Ovary (tissue), 9 donors: ENCODE data around the gene PRKG1. TPM values are rescaled to one million over a fixed set of nuclear protein-coding genes. Genes with fewer than 3 reads are reported as not detected.

Experiments used
- DNase-seq, 5 donors: peaks; one replicate each; pipeline ENCODE4 v3.0.0-alpha.2; 2019 to 2020
- H3K27ac ChIP-seq, 2 donors: fragments of 200-600 bp; one replicate each; pipeline versions ENCODE4 v1.5.1 to v1.8.0; 2019 to 2022
- H3K27me3 ChIP-seq: fragments of 200-600 bp; one replicate; pipeline ENCODE4 v1.8.0; 2022
- H3K36me3 ChIP-seq: fragments of 200-600 bp; sonication (generic); one replicate; pipeline ENCODE4 v1.5.1; 2019
- H3K4me1 ChIP-seq: one replicate; pipeline ENCODE4 v1.8.1; 2013; ENCODE audit warnings: mild to moderate bottlenecking, moderate library complexity; ENCODE audit not compliant: insufficient read depth
- H3K4me3 ChIP-seq: fragments of 200-600 bp; sonication (generic); one replicate; pipeline ENCODE4 v1.5.1; 2017
- H3K9me3 ChIP-seq, 2 donors: fragments of 200-600 bp in 1 of 2; sonication (generic) in 1 of 2; one replicate each; pipeline versions ENCODE4 v1.5.1 to v1.8.1; 2013 to 2019; ENCODE audit warnings: mild to moderate bottlenecking in 1 of 2, moderate library complexity in 1 of 2
- EP300 ChIP-seq: sonication (generic); formaldehyde crosslinking; IDR thresholded peaks from one replicate; pipeline ENCODE4 v1.6.1; 2017; ENCODE audit warnings: antibody characterized with exemption
- POLR2A ChIP-seq: fragments of 450-650 bp; IDR thresholded peaks from one replicate; pipeline ENCODE4 v1.6.1; 2017; ENCODE audit warnings: antibody characterized with exemption, mild to moderate bottlenecking, moderate library complexity
- WGBS, 3 donors: extraction: QIAGEN DNeasy Blood & Tissue Kit in 1 of 3; methylation state at CpG; one replicate each; pipeline versions ENCODE4 v1.1.5 to v1.1.7; 2013 to 2017; 5-methylcytosine and 5-hydroxymethylcytosine counted together
- intact Hi-C, 4 donors: fragments of 100-400 bp; cut with DNase I; formaldehyde crosslinking; loops; one replicate each; pipeline versions ENCODE4 v1.11.0 to v1.15.1; 2022 to 2023
- polyA plus RNA-seq, 2 donors: library from polyadenylated mRNA; stranded (reverse); fragments of 200-250 nt in 1 of 2; fragments of 350-450 nt in 1 of 2; fragmentation: Illumina TruSeq in 1 of 2; extraction: RNeasy Lipid Tissue Mini Kit (QIAGEN cat#74804) in 1 of 2; gene quantifications; one replicate each; pipeline ENCODE4 v1.2.3, GENCODE V29; 2013 to 2014
- total RNA-seq, 7 donors: library from RNA; depleted of rRNA in 2 of 7; stranded (reverse); fragments of >200 nt in 2 of 7; fragmentation: NEBNext Ultra II Directional in 3 of 7; extraction: Animal tissue kit (Norgen Biotek cat#: 25700) in 3 of 7; gene quantifications; one replicate each; pipeline versions ENCODE4 v1.1.0 to v1.2.4, GENCODE V29; 2016 to 2023
- TF ChIP-seq, protein P1 (sequence below), 3 donors: fragments of 450-650 bp in 2 of 3; fragments of 200-600 bp in 1 of 3; IDR thresholded peaks; one replicate each; pipeline versions ENCODE4 v1.5.1 to v1.8.0; 2016 to 2022; ENCODE audit warnings: antibody characterized with exemption in 3 of 3, mild to moderate bottlenecking in 1 of 3
- donor health status: DM: no; HTN: no; CAD: no; lungs with moderate emphysema.
- donor health status: DM: no; HTN: no; CAD: no.
- donor health status: Bipolar disorder and iron deficiency.
- donor health status: DM: yes; HTN: yes; CAD: no.
- donor health status: DM: no; HTN: no; CAD: no.
- donor health status: DM: yes; HTN: yes; CAD: no.

Gene PRKG1
- total and polyA plus RNA-seq, 9 donors: 2.8 to 21.1 (median 15.7) TPM

DNA sequence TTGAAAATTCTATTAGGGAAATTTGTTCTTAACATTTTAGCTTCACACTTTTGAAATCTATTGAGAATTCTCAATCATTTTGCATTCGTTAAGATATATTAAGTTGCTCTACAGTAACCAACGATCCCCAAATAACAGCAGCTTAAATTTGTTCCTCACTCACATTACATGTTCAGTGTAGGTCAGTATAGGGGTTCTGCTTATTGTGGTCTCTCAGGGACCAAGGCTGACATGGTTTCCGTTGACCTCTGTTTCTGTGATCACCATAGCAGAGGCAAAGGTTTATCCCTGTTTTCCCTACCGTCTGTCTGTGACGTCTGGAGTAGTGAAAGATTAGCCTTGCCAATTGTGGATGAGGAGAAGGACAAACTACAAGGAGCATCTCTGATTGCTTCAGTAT lies 860.1 kb downstream of the PRKG1 start:
- intact Hi-C loops: no loop called here
- Histone ChIP-seq H3K4me3 (no peak overlapping the region), H3K27me3 (peaks cover 3% of the 10 kb centered on the region), H3K4me1 (no peaks in the 10 kb centered on the region), H3K9me3 (no peaks in the 10 kb centered on the region), H3K36me3 (no peaks in the 10 kb centered on the region), H3K27ac (no peak overlapping the region)
- no peak for DNase-seq
- no peak for TF ChIP-seq POLR2A
- TF ChIP-seq, protein P1, sequence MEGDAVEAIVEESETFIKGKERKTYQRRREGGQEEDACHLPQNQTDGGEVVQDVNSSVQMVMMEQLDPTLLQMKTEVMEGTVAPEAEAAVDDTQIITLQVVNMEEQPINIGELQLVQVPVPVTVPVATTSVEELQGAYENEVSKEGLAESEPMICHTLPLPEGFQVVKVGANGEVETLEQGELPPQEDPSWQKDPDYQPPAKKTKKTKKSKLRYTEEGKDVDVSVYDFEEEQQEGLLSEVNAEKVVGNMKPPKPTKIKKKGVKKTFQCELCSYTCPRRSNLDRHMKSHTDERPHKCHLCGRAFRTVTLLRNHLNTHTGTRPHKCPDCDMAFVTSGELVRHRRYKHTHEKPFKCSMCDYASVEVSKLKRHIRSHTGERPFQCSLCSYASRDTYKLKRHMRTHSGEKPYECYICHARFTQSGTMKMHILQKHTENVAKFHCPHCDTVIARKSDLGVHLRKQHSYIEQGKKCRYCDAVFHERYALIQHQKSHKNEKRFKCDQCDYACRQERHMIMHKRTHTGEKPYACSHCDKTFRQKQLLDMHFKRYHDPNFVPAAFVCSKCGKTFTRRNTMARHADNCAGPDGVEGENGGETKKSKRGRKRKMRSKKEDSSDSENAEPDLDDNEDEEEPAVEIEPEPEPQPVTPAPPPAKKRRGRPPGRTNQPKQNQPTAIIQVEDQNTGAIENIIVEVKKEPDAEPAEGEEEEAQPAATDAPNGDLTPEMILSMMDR (IDR thresholded peaks at IDR 0.05): no peak
- no peak for TF ChIP-seq EP300
- WGBS, 3 donors: 78 to 82% (median 79%) methylated on average over 5 of the region's 5 CpGs

DNA sequence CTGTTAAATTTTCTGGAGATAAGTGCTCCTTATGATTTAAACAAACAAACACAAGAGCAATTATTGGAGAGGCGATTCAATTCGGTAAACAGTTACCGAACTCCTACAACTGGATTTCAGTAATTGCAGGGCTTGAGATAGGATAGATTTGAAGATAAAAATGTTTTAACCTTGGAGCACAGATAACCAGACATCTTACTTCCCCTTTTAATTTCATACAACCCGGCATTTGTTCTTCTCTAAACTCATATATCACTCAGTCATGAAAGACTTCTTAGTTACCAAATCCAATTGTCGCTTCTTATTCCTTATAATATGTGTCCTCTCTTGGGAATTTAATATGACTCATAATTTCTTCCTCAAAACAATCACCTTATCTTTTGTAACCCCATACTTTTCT lies 861.1 kb downstream of the PRKG1 start:
- H3K9me3 ChIP-seq: no peaks in the 10 kb centered on the region
- 93% methylated on average over 5 of the region's 5 CpGs for WGBS, 3 donors
- no peak for TF ChIP-seq POLR2A
- TF ChIP-seq EP300: no peak
- TF ChIP-seq, protein P1 (IDR thresholded peaks at IDR 0.05): no peak
- DNase-seq: no peak
- no peak overlapping the region for H3K27ac ChIP-seq
- H3K4me1 ChIP-seq: no peaks in the 10 kb centered on the region
- no peak overlapping the region for H3K4me3 ChIP-seq
- no peaks in the 10 kb centered on the region for H3K36me3 ChIP-seq
- H3K27me3 ChIP-seq: peaks cover 3% of the 10 kb centered on the region
- intact Hi-C loops: no loop called here

DNA sequence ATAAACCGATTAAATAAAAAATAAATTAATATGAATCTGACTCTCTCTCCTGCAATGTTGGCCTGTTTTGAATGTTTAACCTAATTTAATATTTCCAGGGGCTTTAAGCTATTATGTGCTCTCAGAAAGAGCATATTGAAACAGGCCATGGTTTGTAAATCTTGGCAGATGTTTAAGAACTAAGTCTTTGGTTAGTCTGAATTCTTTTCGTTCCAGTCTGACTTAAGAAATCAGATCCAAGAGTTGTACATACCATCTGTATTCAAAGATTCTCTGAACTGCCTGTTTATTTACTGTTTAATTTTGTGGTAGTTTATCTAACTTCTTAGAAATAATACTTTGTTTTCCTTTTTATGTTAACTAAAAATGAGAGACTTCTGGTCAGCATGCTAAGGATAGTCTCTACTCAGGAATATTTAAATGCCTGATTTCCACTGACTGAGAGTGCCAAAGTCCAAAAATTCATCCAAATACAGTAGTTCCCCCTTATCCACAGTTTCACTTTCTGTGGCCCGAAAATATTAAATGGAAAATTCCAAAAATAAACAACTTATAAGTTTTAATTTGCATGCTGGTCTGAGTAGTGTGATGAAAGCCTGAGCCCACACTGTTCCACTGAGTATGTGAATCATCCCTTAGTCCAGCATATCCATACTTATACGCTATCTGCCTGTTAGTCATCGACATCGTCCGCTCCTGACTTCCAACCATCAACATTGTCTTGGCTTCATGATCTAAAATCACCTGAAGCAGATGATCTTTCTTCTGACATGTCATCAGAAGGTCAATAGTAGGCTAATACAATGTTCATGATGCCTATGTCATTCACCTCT lies 863.2 kb downstream of the PRKG1 start:
- H3K9me3 ChIP-seq: no peaks in the 10 kb centered on the region
- no peak overlapping the region for H3K27ac ChIP-seq
- H3K27me3 ChIP-seq: no peaks in the 10 kb centered on the region
- H3K4me1 ChIP-seq: no peaks in the 10 kb centered on the region
- DNase-seq: no peak
- H3K4me3 ChIP-seq: no peak overlapping the region
- 27 to 34% (median 28%) methylated on average over 7 of the region's 7 CpGs for WGBS, 3 donors
- no peaks in the 10 kb centered on the region for H3K36me3 ChIP-seq
- TF ChIP-seq EP300: no peak
- TF ChIP-seq POLR2A: no peak
- TF ChIP-seq, protein P1 (IDR thresholded peaks at IDR 0.05): no peak
- intact Hi-C loops: no loop called here

DNA sequence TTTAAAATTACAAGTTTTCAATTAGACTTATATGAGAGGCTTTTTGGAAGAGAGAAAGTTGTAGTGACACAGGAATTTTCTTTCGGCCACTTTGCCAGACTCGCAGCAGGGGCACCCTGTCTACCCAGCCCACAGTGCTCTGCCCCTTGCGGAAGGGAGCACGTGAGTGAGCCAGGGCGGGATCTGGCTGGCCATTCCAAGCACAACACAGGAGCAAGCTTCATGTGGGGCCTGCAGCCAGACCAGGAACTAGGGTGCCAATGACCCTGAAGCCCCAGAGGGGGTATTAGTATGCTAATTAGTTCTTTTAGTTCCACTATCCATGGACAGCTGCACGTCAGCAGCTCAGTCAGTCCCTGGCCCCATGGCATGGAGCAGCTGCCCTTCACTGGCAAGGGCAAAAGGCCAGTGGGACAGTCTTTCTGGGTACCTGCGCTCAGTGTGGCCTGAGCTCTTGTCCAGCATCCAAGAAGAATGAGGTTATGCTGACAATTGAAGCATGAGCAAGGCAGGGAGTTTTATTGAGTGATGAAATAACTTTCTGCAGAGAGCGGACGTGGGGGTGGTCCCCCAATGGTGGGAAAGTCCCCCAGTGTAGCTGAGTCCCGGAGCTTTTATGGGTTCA lies 876.2 kb downstream of the PRKG1 start:
- Histone ChIP-seq H3K36me3 (no peaks in the 10 kb centered on the region), H3K9me3 (no peaks in the 10 kb centered on the region), H3K27ac (no peak overlapping the region), H3K4me3 (no peak overlapping the region), H3K4me1 (no peaks in the 10 kb centered on the region), H3K27me3 (no peaks in the 10 kb centered on the region)
- no peak for DNase-seq
- 91 to 97% (median 96%) methylated on average over 10 of the region's 10 CpGs for WGBS, 3 donors
- intact Hi-C loops: no loop called here
- TF ChIP-seq EP300: no peak
- TF ChIP-seq, protein P1 (IDR thresholded peaks at IDR 0.05): no peak
